GM12878 (cell line): ENCODE data around the gene SEMA4G. TPM values are rescaled to one million over a fixed set of nuclear protein-coding genes. Genes with fewer than 3 reads are reported as not detected.

Source experiments
- ATAC-seq: fragments of 200-7000 bp; cut with Tn5 transposase; 3 replicates; pipeline ENCODE4 v1.9.1; 2020; ENCODE audit warnings: mild to moderate bottlenecking, moderate library complexity
- BruUV-seq: library from RNA; stranded (reverse); fragments of 400-500 nt; replicated peaks from 2 replicates; lab custom pipeline; 2021; lab: Mats Ljungman, UMichigan
- CTCF ChIA-PET: fragments of 300-600 bp; sonication (Branson Sonifier 250); formaldehyde crosslinking; extraction: SDS; loops from one replicate; lab custom pipeline; 2021; ENCODE audit warnings: inconsistent platforms; lab: Yijun Ruan, JAX
- POLR2A ChIA-PET: fragments of 350-600 bp; formaldehyde crosslinking; extraction: SDS; loops from one replicate; lab custom pipeline; 2021; ENCODE audit warnings: inconsistent platforms; lab: Charles Lee
- RAD21 ChIA-PET: fragments of 300-600 bp; sonication (Branson Sonifier 250); formaldehyde crosslinking; loops from one replicate; lab custom pipeline; 2023; ENCODE audit warnings: antibody characterized with exemption; ENCODE audit not compliant: unreplicated experiment; lab: Charles Lee
- SMC1A ChIA-PET: fragments of 300-600 bp; sonication (Branson Sonifier 250); formaldehyde crosslinking; loops from one replicate; lab custom pipeline; 2023; ENCODE audit not compliant: unreplicated experiment, uncharacterized antibody; lab: Charles Lee
- DNase-seq: peaks from one replicate; pipeline ENCODE4 v3.0.0-alpha.2; 2011; ENCODE audit warnings: low read depth, low spot score
- FAIRE-seq: peaks from 3 replicates; lab custom pipeline; 2011; peaks lifted over from hg19 to GRCh38; lab: Jason Lieb, UNC
- H2AFZ ChIP-seq: 2 replicates; pipeline ENCODE4 v1.6.0; 2011; ENCODE audit warnings: low read depth, low read length, control low read depth; ENCODE audit not compliant: control insufficient read depth
- H3K27ac ChIP-seq: 2 replicates; pipeline ENCODE4 v1.5.1; 2011; ENCODE audit warnings: control low read depth; ENCODE audit not compliant: control insufficient read depth, insufficient read depth
- H3K27me3 ChIP-seq, 2 experiments: replicated peaks in 1 of 2; 2 replicates each; pipeline versions ENCODE4 v1.6.0 to v1.6.1; 2011; ENCODE audit warnings: low read length in 1 of 2; ENCODE audit not compliant: control insufficient read depth in 2 of 2, insufficient read depth in 2 of 2
- H3K36me3 ChIP-seq, 2 experiments: 2 replicates each; pipeline ENCODE4 v1.5.1; 2011; ENCODE audit warnings: low read length in 1 of 2; ENCODE audit not compliant: control insufficient read depth in 2 of 2, insufficient read depth in 2 of 2
- H3K4me1 ChIP-seq: 2 replicates; pipeline ENCODE4 v1.6.1; 2011; ENCODE audit warnings: mild to moderate bottlenecking, low read length, moderate library complexity, mixed read lengths; ENCODE audit not compliant: control insufficient read depth, insufficient read depth
- H3K4me2 ChIP-seq: 2 replicates; pipeline ENCODE4 v1.6.0; 2011; ENCODE audit warnings: control low read depth; ENCODE audit not compliant: control insufficient read depth, insufficient read depth
- H3K4me3 ChIP-seq: fragments of 200-600 bp; sonication (generic); 2 replicates; pipeline ENCODE4 v1.5.1; 2016
- H3K79me2 ChIP-seq: 2 replicates; pipeline ENCODE4 v1.6.0; 2011; ENCODE audit warnings: low read length; ENCODE audit not compliant: control insufficient read depth, insufficient read depth
- H3K9ac ChIP-seq: 2 replicates; pipeline ENCODE4 v1.8.0; 2011; ENCODE audit warnings: low read length, control low read depth, mixed read lengths; ENCODE audit not compliant: control insufficient read depth, insufficient read depth
- H3K9me3 ChIP-seq: replicated peaks from 3 replicates; pipeline ENCODE4 v1.5.1; 2011; ENCODE audit warnings: mild to moderate bottlenecking, low read length; ENCODE audit not compliant: control insufficient read depth, insufficient read depth
- H4K20me1 ChIP-seq: 2 replicates; pipeline ENCODE4 v1.6.0; 2011; ENCODE audit not compliant: control insufficient read depth, insufficient read depth
- ATF7 ChIP-seq: fragments of 450-650 bp; IDR thresholded peaks from 2 replicates; pipeline ENCODE4 v1.6.1; 2016; ENCODE audit warnings: low read depth, mild to moderate bottlenecking
- CHD2 ChIP-seq: IDR thresholded peaks from 2 replicates; pipeline ENCODE4 v1.6.1; 2011; ENCODE audit warnings: low read depth, low read length, improper control_type of control experiment, borderline replicate concordance
- CREB1 ChIP-seq: IDR thresholded peaks from 2 replicates; pipeline ENCODE4 v1.6.1; 2012; ENCODE audit warnings: low read depth, mild to moderate bottlenecking, inconsistent platforms
- MTA2 ChIP-seq: fragments of 450-650 bp; IDR thresholded peaks from 2 replicates; pipeline ENCODE4 v1.6.1; 2016; ENCODE audit warnings: low read depth, mild to moderate bottlenecking, moderate library complexity
- NFIC ChIP-seq: IDR thresholded peaks from 2 replicates; pipeline ENCODE4 v1.6.1; 2012; ENCODE audit warnings: low read depth, mild to moderate bottlenecking, inconsistent platforms, low read length, moderate library complexity
- NFXL1 ChIP-seq: fragments of 450-650 bp; IDR thresholded peaks from 2 replicates; pipeline ENCODE4 v1.6.1; 2017; ENCODE audit warnings: antibody characterized with exemption, mild to moderate bottlenecking, borderline replicate concordance
- POLR2AphosphoS5 ChIP-seq: IDR thresholded peaks from 2 replicates; pipeline ENCODE4 v1.6.1; 2011; ENCODE audit warnings: mild to moderate bottlenecking, low read length, inconsistent platforms
- SIX5 ChIP-seq: IDR thresholded peaks from 2 replicates; pipeline ENCODE4 v1.6.1; 2011; ENCODE audit warnings: mild to moderate bottlenecking, low read depth, low read length, moderate library complexity; ENCODE audit not compliant: severe bottlenecking
- SMC3 ChIP-seq: IDR thresholded peaks from 2 replicates; pipeline ENCODE4 v1.6.1; 2011; ENCODE audit warnings: low read length, improper control_type of control experiment, borderline replicate concordance
- SPI1 ChIP-seq: IDR thresholded peaks from 2 replicates; pipeline ENCODE4 v1.6.1; 2011; ENCODE audit warnings: low read depth, mild to moderate bottlenecking, low read length, moderate library complexity, borderline replicate concordance; ENCODE audit not compliant: insufficient read depth
- WGBS: methylation state at CpG from one replicate; pipeline ENCODE4 v1.1.6; 2016; ENCODE audit warnings: low lambda C conversion rate; ENCODE audit not compliant: insufficient replicate concordance, insufficient coverage; ENCODE audit errors: missing lambda C conversion rate; 5-methylcytosine and 5-hydroxymethylcytosine counted together
- in situ Hi-C: fragments of 300-500 bp; cut with MboI; formaldehyde crosslinking; loops from 9 replicates; pipeline ENCODE4 v1.14.3; 2018; ENCODE audit warnings: mixed read lengths
- intact Hi-C: fragments of 100-400 bp; cut with micrococcal nuclease; formaldehyde crosslinking; loops from one replicate; pipeline ENCODE4 v1.14.2; 2022; ENCODE audit not compliant: unreplicated experiment
- polyA plus RNA-seq, 11 experiments: library from polyadenylated mRNA; depleted of rRNA in 4 of 11; unstranded in 6 of 11; stranded (reverse) in 5 of 11; fragments of >200 nt; fragmentation: Nextera tagmentation in 4 of 11; fragmentation: Illumina TruSeq in 1 of 11; extraction: Ambion mirVana in 4 of 11; extraction: Trizol in 1 of 11; gene quantifications; 1 replicate in 1 of 11; 2 replicates in 10 of 11; pipeline versions ENCODE4 v1.2.1 to v1.2.3, GENCODE V29; 2011 to 2016; ENCODE audit warnings: inconsistent platforms in 2 of 11, missing spikeins in 2 of 11, low read depth in 1 of 11
- total RNA-seq, 4 experiments: library from RNA; depleted of rRNA in 3 of 4; stranded (reverse); fragments of >200 nt in 3 of 4; fragmentation: Illumina TruSeq in 1 of 4; extraction: Trizol in 1 of 4; gene quantifications; 2 replicates each; pipeline versions ENCODE4 v1.2.1 to v1.2.3, GENCODE V29; 2013 to 2021
- TF ChIP-seq, protein P1 (sequence below): IDR thresholded peaks from 2 replicates; pipeline ENCODE4 v1.6.1; 2011; ENCODE audit warnings: low read depth, low read length, improper control_type of control experiment, borderline replicate concordance
- TF ChIP-seq, protein P2 (sequence below): fragments of 450-650 bp; IDR thresholded peaks from 2 replicates; pipeline ENCODE4 v1.6.1; 2016; ENCODE audit warnings: mild to moderate bottlenecking
- TF ChIP-seq, protein P3 (sequence below): IDR thresholded peaks from 2 replicates; pipeline ENCODE4 v1.6.1; 2011; ENCODE audit warnings: low read depth, mild to moderate bottlenecking, low read length, moderate library complexity, borderline replicate concordance; ENCODE audit errors: extremely low read depth
- TF ChIP-seq, protein P4 (sequence below): fragments of 150-350 bp; IDR thresholded peaks from 2 replicates; pipeline ENCODE4 v1.6.1; 2016; ENCODE audit warnings: low read depth, low read length

SEMA4G gene
- total and polyA plus RNA-seq, 10 of the 15 experiments (the other 5 are each of a cell fraction or from before 2014, with no cell fraction given), result 0.09 to 2.3 (median 0.44) TPM; not detected in 4

DNA sequence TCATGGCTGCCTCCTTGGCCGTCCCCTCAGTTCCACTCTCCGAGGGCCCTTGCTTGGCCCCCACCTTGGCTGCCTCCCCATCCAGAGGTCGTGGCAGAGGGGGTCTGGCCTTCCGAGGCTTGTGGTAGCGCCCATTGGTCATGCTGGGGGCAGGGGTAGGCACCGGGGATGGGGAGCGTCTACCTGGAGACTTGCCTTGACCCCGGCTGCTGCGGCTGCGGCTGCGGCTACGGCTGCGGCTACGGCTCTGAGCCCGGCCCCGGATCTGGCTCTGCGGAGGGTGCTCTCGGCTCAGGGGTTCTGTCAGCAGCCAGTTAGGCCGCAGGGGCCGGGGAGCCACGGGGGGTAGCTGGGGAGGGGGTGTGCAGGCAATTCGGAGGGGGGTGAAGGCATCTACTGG is 41.0 kb downstream of the SEMA4G start:
- DNase-seq (no peak), ATAC-seq (no peak), FAIRE-seq (no peak)
- intact Hi-C loops, result no loop called here
- Histone ChIP-seq H3K9ac (no peak overlapping the region), H4K20me1 (no peaks in the 10 kb centered on the region), H3K9me3 (no peaks in the 10 kb centered on the region), H3K4me3 (no peak overlapping the region), H3K4me1 (peaks cover 3% of the 10 kb centered on the region; the same call in 1 of the 2 replicates), H3K79me2 (no peaks in the 10 kb centered on the region), H3K36me3 (no peaks in the 10 kb centered on the region; a peak in 1 of 4 replicates), H3K27me3 (no peaks in the 10 kb centered on the region; a peak in 2 of 4 replicates), H3K27ac (no peak overlapping the region), H3K4me2 (no peak overlapping the region), H2AFZ (no peak overlapping the region)
- RAD21 ChIA-PET, result no interaction called here
- POLR2A ChIA-PET, result no interaction called here
- in situ Hi-C loops, result no loop called here
- SMC1A ChIA-PET, result no interaction called here
- BruUV-seq, result no TSS peak
- CTCF ChIA-PET, result interaction anchor here (0.8 to 2.2 kb wide), 2 partner anchors 10 to 43 kb away, joined by 3 to 7 read pairs; partner anchors contain the start of gene LZTS2
- WGBS, result 56% methylated on average over 21 of the region's 22 CpGs
- TF ChIP-seq CHD2 (no peak), SIX5 (no peak), ATF7 (no peak), NFIC (no peak), SMC3 (no peak), SPI1 (no peak), POLR2AphosphoS5 (no peak), NFXL1 (no peak), CREB1 (no peak), MTA2 (no peak)
- TF ChIP-seq, protein P1, sequence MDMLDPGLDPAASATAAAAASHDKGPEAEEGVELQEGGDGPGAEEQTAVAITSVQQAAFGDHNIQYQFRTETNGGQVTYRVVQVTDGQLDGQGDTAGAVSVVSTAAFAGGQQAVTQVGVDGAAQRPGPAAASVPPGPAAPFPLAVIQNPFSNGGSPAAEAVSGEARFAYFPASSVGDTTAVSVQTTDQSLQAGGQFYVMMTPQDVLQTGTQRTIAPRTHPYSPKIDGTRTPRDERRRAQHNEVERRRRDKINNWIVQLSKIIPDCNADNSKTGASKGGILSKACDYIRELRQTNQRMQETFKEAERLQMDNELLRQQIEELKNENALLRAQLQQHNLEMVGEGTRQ, result no peak
- TF ChIP-seq, protein P2, sequence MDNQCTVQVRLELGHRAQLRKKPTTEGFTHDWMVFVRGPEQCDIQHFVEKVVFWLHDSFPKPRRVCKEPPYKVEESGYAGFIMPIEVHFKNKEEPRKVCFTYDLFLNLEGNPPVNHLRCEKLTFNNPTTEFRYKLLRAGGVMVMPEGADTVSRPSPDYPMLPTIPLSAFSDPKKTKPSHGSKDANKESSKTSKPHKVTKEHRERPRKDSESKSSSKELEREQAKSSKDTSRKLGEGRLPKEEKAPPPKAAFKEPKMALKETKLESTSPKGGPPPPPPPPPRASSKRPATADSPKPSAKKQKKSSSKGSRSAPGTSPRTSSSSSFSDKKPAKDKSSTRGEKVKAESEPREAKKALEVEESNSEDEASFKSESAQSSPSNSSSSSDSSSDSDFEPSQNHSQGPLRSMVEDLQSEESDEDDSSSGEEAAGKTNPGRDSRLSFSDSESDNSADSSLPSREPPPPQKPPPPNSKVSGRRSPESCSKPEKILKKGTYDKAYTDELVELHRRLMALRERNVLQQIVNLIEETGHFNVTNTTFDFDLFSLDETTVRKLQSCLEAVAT, result no peak
- TF ChIP-seq, protein P3, sequence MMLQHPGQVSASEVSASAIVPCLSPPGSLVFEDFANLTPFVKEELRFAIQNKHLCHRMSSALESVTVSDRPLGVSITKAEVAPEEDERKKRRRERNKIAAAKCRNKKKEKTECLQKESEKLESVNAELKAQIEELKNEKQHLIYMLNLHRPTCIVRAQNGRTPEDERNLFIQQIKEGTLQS, result no peak
- TF ChIP-seq, protein P4, sequence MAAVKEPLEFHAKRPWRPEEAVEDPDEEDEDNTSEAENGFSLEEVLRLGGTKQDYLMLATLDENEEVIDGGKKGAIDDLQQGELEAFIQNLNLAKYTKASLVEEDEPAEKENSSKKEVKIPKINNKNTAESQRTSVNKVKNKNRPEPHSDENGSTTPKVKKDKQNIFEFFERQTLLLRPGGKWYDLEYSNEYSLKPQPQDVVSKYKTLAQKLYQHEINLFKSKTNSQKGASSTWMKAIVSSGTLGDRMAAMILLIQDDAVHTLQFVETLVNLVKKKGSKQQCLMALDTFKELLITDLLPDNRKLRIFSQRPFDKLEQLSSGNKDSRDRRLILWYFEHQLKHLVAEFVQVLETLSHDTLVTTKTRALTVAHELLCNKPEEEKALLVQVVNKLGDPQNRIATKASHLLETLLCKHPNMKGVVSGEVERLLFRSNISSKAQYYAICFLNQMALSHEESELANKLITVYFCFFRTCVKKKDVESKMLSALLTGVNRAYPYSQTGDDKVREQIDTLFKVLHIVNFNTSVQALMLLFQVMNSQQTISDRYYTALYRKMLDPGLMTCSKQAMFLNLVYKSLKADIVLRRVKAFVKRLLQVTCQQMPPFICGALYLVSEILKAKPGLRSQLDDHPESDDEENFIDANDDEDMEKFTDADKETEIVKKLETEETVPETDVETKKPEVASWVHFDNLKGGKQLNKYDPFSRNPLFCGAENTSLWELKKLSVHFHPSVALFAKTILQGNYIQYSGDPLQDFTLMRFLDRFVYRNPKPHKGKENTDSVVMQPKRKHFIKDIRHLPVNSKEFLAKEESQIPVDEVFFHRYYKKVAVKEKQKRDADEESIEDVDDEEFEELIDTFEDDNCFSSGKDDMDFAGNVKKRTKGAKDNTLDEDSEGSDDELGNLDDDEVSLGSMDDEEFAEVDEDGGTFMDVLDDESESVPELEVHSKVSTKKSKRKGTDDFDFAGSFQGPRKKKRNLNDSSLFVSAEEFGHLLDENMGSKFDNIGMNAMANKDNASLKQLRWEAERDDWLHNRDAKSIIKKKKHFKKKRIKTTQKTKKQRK, result no peak
